GM12878 (cell line): ENCODE data around the gene IQGAP3. TPM values are rescaled to one million over a fixed set of nuclear protein-coding genes. Genes with fewer than 3 reads are reported as not detected.

Source experiments
- BACH1 ChIP-seq: fragments of 450-650 bp; IDR thresholded peaks from 2 replicates; pipeline ENCODE4 v1.6.1; 2017; ENCODE audit warnings: mild to moderate bottlenecking, borderline replicate concordance
- BHLHE40 ChIP-seq, 2 experiments: fragments of 450-650 bp in 1 of 2; IDR thresholded peaks; 2 replicates each; pipeline ENCODE4 v1.6.1; 2011 to 2017; ENCODE audit warnings: low read depth in 2 of 2, borderline replicate concordance in 1 of 2, improper control_type of control experiment in 1 of 2, low read length in 1 of 2, mild to moderate bottlenecking in 1 of 2
- EGR1 ChIP-seq, 2 experiments: IDR thresholded peaks; 1 replicate in 1 of 2; 2 replicates in 1 of 2; pipeline ENCODE4 v1.6.1; 2011 to 2012; ENCODE audit warnings: low read depth in 2 of 2, low read length in 2 of 2, borderline replicate concordance in 1 of 2, mild to moderate bottlenecking in 1 of 2, moderate library complexity in 1 of 2
- EZH2 ChIP-seq: IDR thresholded peaks from 2 replicates; pipeline ENCODE4 v1.6.1; 2012; ENCODE audit warnings: low read depth, mild to moderate bottlenecking, control low read depth, inconsistent platforms, low read length, borderline replicate concordance; ENCODE audit not compliant: control insufficient read depth
- FOXK2 ChIP-seq: fragments of 450-650 bp; IDR thresholded peaks from 2 replicates; pipeline ENCODE4 v1.6.1; 2017; ENCODE audit warnings: mild to moderate bottlenecking, moderate library complexity
- HDAC2 ChIP-seq: fragments of 200-600 bp; sonication (generic); IDR thresholded peaks from 2 replicates; pipeline ENCODE4 v1.6.1; 2017
- KAT2A ChIP-seq: conservative IDR thresholded peaks from 2 replicates; pipeline ENCODE4 v1.6.1; 2011; ENCODE audit warnings: low read depth, low read length; ENCODE audit not compliant: control insufficient read depth
- LARP7 ChIP-seq: fragments of 450-650 bp; IDR thresholded peaks from 2 replicates; pipeline ENCODE4 v1.6.1; 2017; ENCODE audit warnings: mild to moderate bottlenecking
- MXI1 ChIP-seq: fragments of 150-350 bp; IDR thresholded peaks from 2 replicates; pipeline ENCODE4 v1.6.1; 2011; ENCODE audit warnings: low read depth, mild to moderate bottlenecking, inconsistent platforms, low read length, improper control_type of control experiment
- NFYB ChIP-seq: IDR thresholded peaks from 2 replicates; pipeline ENCODE4 v1.6.1; 2011; ENCODE audit warnings: low read depth, mild to moderate bottlenecking, low read length, improper control_type of control experiment, moderate library complexity; ENCODE audit not compliant: insufficient read depth
- NRF1 ChIP-seq: conservative IDR thresholded peaks from 2 replicates; pipeline ENCODE4 v1.6.1; 2011; ENCODE audit warnings: mild to moderate bottlenecking, low read depth, low read length, improper control_type of control experiment
- PAX5 ChIP-seq: IDR thresholded peaks from 2 replicates; pipeline ENCODE4 v1.6.1; 2011; ENCODE audit warnings: low read depth, low read length, borderline replicate concordance
- PML ChIP-seq: IDR thresholded peaks from 2 replicates; pipeline ENCODE4 v1.6.1; 2012; ENCODE audit warnings: low read length, inconsistent platforms
- POLR2AphosphoS5 ChIP-seq: IDR thresholded peaks from 2 replicates; pipeline ENCODE4 v1.6.1; 2011; ENCODE audit warnings: mild to moderate bottlenecking, low read length, inconsistent platforms
- RAD51 ChIP-seq: fragments of 450-650 bp; IDR thresholded peaks from 2 replicates; pipeline ENCODE4 v1.6.1; 2016; ENCODE audit warnings: moderate library complexity, mild to moderate bottlenecking, inconsistent platforms
- RUNX3 ChIP-seq: IDR thresholded peaks from 2 replicates; pipeline ENCODE4 v1.6.1; 2012; ENCODE audit warnings: low read length, inconsistent platforms
- SUPT20H ChIP-seq: IDR thresholded peaks from 2 replicates; pipeline ENCODE4 v1.6.1; 2011; ENCODE audit warnings: low read depth, mild to moderate bottlenecking, low read length, moderate library complexity, borderline replicate concordance; ENCODE audit not compliant: control insufficient read depth
- TAF1 ChIP-seq: IDR thresholded peaks from 2 replicates; pipeline ENCODE4 v1.6.1; 2011; ENCODE audit warnings: mild to moderate bottlenecking, low read depth, low read length, borderline replicate concordance
- WRNIP1 ChIP-seq: IDR thresholded peaks from 2 replicates; pipeline ENCODE4 v1.6.1; 2011; ENCODE audit warnings: low read depth, low read length, improper control_type of control experiment, borderline replicate concordance
- YBX1 ChIP-seq: fragments of 450-650 bp; IDR thresholded peaks from 2 replicates; pipeline ENCODE4 v1.6.1; 2016; ENCODE audit warnings: antibody characterized with exemption
- YY1 ChIP-seq: IDR thresholded peaks from 2 replicates; pipeline ENCODE4 v1.6.1; 2011; ENCODE audit warnings: low read depth, mild to moderate bottlenecking, low read length
- ZNF274 ChIP-seq: IDR thresholded peaks from one replicate; pipeline ENCODE4 v1.8.0; 2011; ENCODE audit not compliant: insufficient read length, insufficient read depth
- polyA plus RNA-seq, 11 experiments: library from polyadenylated mRNA; depleted of rRNA in 4 of 11; unstranded in 6 of 11; stranded (reverse) in 5 of 11; fragments of >200 nt; fragmentation: Nextera tagmentation in 4 of 11; fragmentation: Illumina TruSeq in 1 of 11; extraction: Ambion mirVana in 4 of 11; extraction: Trizol in 1 of 11; gene quantifications; 1 replicate in 1 of 11; 2 replicates in 10 of 11; pipeline versions ENCODE4 v1.2.1 to v1.2.3, GENCODE V29; 2011 to 2016; ENCODE audit warnings: inconsistent platforms in 2 of 11, missing spikeins in 2 of 11, low read depth in 1 of 11
- total RNA-seq, 4 experiments: library from RNA; depleted of rRNA in 3 of 4; stranded (reverse); fragments of >200 nt in 3 of 4; fragmentation: Illumina TruSeq in 1 of 4; extraction: Trizol in 1 of 4; gene quantifications; 2 replicates each; pipeline versions ENCODE4 v1.2.1 to v1.2.3, GENCODE V29; 2013 to 2021
- TF ChIP-seq, protein P1 (sequence below): fragments of 450-650 bp; formaldehyde crosslinking; IDR thresholded peaks from 2 replicates; pipeline ENCODE4 v1.4.0; 2022; ENCODE audit warnings: mild to moderate bottlenecking, moderate library complexity
- TF ChIP-seq, protein P2 (sequence below): fragments of 450-650 bp; IDR thresholded peaks from 2 replicates; pipeline ENCODE4 v1.6.1; 2017; ENCODE audit warnings: mild to moderate bottlenecking, low read depth, inconsistent platforms; ENCODE audit not compliant: poor library complexity, severe bottlenecking
- TF ChIP-seq, protein P3 (sequence below): IDR thresholded peaks from 2 replicates; pipeline ENCODE4 v1.6.1; 2012; ENCODE audit warnings: low read length, inconsistent platforms

IQGAP3 gene
- total and polyA plus RNA-seq, 10 of the 15 experiments (the other 5 are each of a cell fraction or from before 2014, with no cell fraction given): 1.1 to 10.7 (median 7.9) TPM

DNA sequence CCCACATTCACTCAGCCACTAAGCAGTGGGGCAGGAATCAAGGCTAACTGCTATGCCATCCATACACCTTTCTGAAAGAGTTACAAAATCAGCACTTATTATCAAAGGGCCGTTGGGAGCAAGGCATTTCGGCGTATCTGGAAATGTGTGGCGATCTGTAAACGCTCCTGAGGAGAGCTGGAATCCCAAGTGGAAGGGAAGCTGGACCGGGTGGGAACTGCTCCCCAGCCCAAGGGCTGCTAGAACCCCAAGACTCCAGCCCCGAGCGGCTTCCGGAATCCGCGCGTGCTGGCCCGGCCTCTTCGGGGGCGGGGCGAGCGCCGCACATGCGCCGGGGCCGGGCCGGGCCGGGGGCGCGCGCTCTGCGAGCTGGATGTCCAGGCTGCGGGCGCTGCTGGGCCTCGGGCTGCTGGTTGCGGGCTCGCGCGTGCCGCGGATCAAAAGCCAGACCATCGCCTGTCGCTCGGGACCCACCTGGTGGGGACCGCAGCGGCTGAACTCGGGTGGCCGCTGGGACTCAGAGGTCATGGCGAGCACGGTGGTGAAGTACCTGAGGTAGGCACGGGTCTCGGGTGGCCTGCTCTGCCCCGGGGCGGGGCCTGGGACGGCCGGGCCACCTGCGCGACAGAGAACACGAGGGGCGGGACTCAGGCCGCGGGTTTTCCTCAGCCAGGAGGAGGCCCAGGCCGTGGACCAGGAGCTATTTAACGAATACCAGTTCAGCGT is 19.2 kb upstream of the IQGAP3 start, which contains the start of gene NAXE (continued):
- TF ChIP-seq, protein P1, sequence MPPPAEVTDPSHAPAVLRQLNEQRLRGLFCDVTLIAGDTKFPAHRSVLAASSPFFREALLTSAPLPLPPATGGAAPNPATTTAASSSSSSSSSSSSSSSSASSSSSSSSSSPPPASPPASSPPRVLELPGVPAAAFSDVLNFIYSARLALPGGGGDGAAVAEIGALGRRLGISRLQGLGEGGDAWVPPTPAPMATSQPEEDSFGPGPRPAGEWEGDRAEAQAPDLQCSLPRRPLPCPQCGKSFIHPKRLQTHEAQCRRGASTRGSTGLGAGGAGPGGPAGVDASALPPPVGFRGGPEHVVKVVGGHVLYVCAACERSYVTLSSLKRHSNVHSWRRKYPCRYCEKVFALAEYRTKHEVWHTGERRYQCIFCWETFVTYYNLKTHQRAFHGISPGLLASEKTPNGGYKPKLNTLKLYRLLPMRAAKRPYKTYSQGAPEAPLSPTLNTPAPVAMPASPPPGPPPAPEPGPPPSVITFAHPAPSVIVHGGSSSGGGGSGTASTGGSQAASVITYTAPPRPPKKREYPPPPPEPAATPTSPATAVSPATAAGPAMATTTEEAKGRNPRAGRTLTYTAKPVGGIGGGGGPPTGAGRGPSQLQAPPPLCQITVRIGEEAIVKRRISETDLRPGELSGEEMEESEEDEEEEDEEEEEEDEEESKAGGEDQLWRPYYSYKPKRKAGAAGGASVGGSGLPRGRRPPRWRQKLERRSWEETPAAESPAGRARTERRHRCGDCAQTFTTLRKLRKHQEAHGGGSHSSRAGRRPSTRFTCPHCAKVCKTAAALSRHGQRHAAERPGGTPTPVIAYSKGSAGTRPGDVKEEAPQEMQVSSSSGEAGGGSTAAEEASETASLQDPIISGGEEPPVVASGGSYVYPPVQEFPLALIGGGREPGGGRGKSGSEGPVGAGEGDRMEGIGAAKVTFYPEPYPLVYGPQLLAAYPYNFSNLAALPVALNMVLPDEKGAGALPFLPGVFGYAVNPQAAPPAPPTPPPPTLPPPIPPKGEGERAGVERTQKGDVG: no peak
- TF ChIP-seq TAF1 (peak; percentile 60; the same call in 1 of the 2 replicates), SUPT20H (no peak), MXI1 (no peak; the same call in none of the 2 replicates), POLR2AphosphoS5 (peak; percentile 89), KAT2A (no peak), HDAC2 (no peak), NRF1 (peak; percentile 35; the same call in 1 of the 2 replicates), EZH2 (no peak), PML (peak; percentile 84; the same call in 1 of the 2 replicates), RAD51 (no peak), WRNIP1 (no peak), BACH1 (peak; percentile 81), EGR1 (IDR thresholded peaks at IDR 0.05; ENCODE audit: borderline replicate concordance in 1 of 2, low read depth in 2 of 2, low read length in 2 of 2) (peak in 1 of 2 experiments; percentile 63; a peak in 2 of 3 replicates), RUNX3 (peak; percentile 4; the same call in 1 of the 2 replicates), ZNF274 (no peak), FOXK2 (no peak), BHLHE40 (IDR thresholded peaks at IDR 0.05; ENCODE audit: borderline replicate concordance in 1 of 2, low read depth in 2 of 2, low read length in 1 of 2) (no peak; a peak in 3 of 4 replicates), LARP7 (no peak; the same call in 1 of the 2 replicates), PAX5 (no peak), YY1 (no peak), YBX1 (no peak), NFYB (no peak)
- TF ChIP-seq, protein P2, sequence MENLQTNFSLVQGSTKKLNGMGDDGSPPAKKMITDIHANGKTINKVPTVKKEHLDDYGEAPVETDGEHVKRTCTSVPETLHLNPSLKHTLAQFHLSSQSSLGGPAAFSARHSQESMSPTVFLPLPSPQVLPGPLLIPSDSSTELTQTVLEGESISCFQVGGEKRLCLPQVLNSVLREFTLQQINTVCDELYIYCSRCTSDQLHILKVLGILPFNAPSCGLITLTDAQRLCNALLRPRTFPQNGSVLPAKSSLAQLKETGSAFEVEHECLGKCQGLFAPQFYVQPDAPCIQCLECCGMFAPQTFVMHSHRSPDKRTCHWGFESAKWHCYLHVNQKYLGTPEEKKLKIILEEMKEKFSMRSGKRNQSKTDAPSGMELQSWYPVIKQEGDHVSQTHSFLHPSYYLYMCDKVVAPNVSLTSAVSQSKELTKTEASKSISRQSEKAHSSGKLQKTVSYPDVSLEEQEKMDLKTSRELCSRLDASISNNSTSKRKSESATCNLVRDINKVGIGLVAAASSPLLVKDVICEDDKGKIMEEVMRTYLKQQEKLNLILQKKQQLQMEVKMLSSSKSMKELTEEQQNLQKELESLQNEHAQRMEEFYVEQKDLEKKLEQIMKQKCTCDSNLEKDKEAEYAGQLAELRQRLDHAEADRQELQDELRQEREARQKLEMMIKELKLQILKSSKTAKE: no peak
- TF ChIP-seq, protein P3, sequence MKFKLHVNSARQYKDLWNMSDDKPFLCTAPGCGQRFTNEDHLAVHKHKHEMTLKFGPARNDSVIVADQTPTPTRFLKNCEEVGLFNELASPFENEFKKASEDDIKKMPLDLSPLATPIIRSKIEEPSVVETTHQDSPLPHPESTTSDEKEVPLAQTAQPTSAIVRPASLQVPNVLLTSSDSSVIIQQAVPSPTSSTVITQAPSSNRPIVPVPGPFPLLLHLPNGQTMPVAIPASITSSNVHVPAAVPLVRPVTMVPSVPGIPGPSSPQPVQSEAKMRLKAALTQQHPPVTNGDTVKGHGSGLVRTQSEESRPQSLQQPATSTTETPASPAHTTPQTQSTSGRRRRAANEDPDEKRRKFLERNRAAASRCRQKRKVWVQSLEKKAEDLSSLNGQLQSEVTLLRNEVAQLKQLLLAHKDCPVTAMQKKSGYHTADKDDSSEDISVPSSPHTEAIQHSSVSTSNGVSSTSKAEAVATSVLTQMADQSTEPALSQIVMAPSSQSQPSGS: no peak
